ENCODE data around the gene DGKH.

Gene DGKH

GRCh38 chr13:42177189-42177588 is 128.7 kb downstream of the DGKH start:
- Histone ChIP-seq H3K9ac (no peak overlapping the region), H3K27me3 (ENCODE audit: insufficient read depth, low read depth) (no peaks in the 10 kb centered on the region), H2AFZ (ENCODE audit: low read depth) (no peak overlapping the region), H3K27ac (no peak overlapping the region), H3K79me2 (ENCODE audit: insufficient read depth, low read depth) (no peaks in the 10 kb centered on the region), H3K4me3 (IDR thresholded peaks at IDR 0.05; ENCODE audit: insufficient read depth, low read depth, low read length) (no peak overlapping the region), H3K36me3 (ENCODE audit: insufficient read depth) (no peaks in the 10 kb centered on the region), H4K20me1 (ENCODE audit: insufficient read depth) (no peaks in the 10 kb centered on the region), H3K4me2 (no peak overlapping the region), H3K4me1 (ENCODE audit: low read depth, poor library complexity, severe bottlenecking) (no peaks in the 10 kb centered on the region)
- TF ChIP-seq CTCF (conservative IDR thresholded peaks at IDR 0.05; ENCODE audit: low read depth, low read length), result no peak

- TF ChIP-seq CTCF (conservative IDR thresholded peaks at IDR 0.05; ENCODE audit: low read depth, low read length), result no peak
- no peaks in the 10 kb centered on the region for H3K36me3 ChIP-seq (ENCODE audit: insufficient read depth)
- no peak overlapping the region for H2AFZ ChIP-seq (ENCODE audit: low read depth)
- H3K4me2 ChIP-seq, result no peak overlapping the region
- no peaks in the 10 kb centered on the region for H3K79me2 ChIP-seq (ENCODE audit: insufficient read depth, low read depth)
- H3K4me3 ChIP-seq (IDR thresholded peaks at IDR 0.05; ENCODE audit: insufficient read depth, low read depth, low read length), result no peak overlapping the region
- H3K9ac ChIP-seq, result no peak overlapping the region
- no peaks in the 10 kb centered on the region for H4K20me1 ChIP-seq (ENCODE audit: insufficient read depth)
- no peaks in the 10 kb centered on the region for H3K4me1 ChIP-seq (ENCODE audit: low read depth, poor library complexity, severe bottlenecking)
- H3K27ac ChIP-seq, result no peak overlapping the region
- H3K27me3 ChIP-seq (ENCODE audit: insufficient read depth, low read depth), result no peaks in the 10 kb centered on the region
Measured at GRCh38 chr13:42181381-42181953, 133.0 kb downstream of the DGKH start.

GRCh38 chr13:42189061-42189460 is 140.6 kb downstream of the DGKH start:
- Histone ChIP-seq H4K20me1 (ENCODE audit: insufficient read depth) (no peaks in the 10 kb centered on the region), H3K4me3 (IDR thresholded peaks at IDR 0.05; ENCODE audit: insufficient read depth, low read depth, low read length) (no peak overlapping the region), H3K79me2 (ENCODE audit: insufficient read depth, low read depth) (no peaks in the 10 kb centered on the region), H3K9ac (no peak overlapping the region), H3K4me2 (no peak overlapping the region), H3K4me1 (ENCODE audit: low read depth, poor library complexity, severe bottlenecking) (no peaks in the 10 kb centered on the region), H2AFZ (ENCODE audit: low read depth) (no peak overlapping the region), H3K36me3 (ENCODE audit: insufficient read depth) (no peaks in the 10 kb centered on the region), H3K27ac (no peak overlapping the region), H3K27me3 (ENCODE audit: insufficient read depth, low read depth) (no peaks in the 10 kb centered on the region)
- no peak for TF ChIP-seq CTCF (conservative IDR thresholded peaks at IDR 0.05; ENCODE audit: low read depth, low read length)

GRCh38 chr13:42190529-42190928 is 142.1 kb downstream of the DGKH start:
- H4K20me1 ChIP-seq (ENCODE audit: insufficient read depth), result no peaks in the 10 kb centered on the region
- no peaks in the 10 kb centered on the region for H3K79me2 ChIP-seq (ENCODE audit: insufficient read depth, low read depth)
- no peaks in the 10 kb centered on the region for H3K36me3 ChIP-seq (ENCODE audit: insufficient read depth)
- H3K4me3 ChIP-seq (IDR thresholded peaks at IDR 0.05; ENCODE audit: insufficient read depth, low read depth, low read length), result no peak overlapping the region
- no peaks in the 10 kb centered on the region for H3K27me3 ChIP-seq (ENCODE audit: insufficient read depth, low read depth)
- H3K4me2 ChIP-seq, result no peak overlapping the region
- H3K4me1 ChIP-seq (ENCODE audit: low read depth, poor library complexity, severe bottlenecking), result no peaks in the 10 kb centered on the region
- no peak overlapping the region for H2AFZ ChIP-seq (ENCODE audit: low read depth)
- TF ChIP-seq CTCF (conservative IDR thresholded peaks at IDR 0.05; ENCODE audit: low read depth, low read length), result no peak
- H3K9ac ChIP-seq, result no peak overlapping the region
- H3K27ac ChIP-seq, result no peak overlapping the region
